NCI-H2107 treated with DMSO at 0.1 percent for 48 hours (cell line): ENCODE measurements around the gene IRF2BP2.
"Not testable (repeated sequence)": the region's sequence is repeated elsewhere in the genome, so short reads cannot be mapped to it uniquely, and the experiment has no call there.

Source experiments
- DNase-seq: peaks from one replicate; lab custom pipeline; 2025; ENCODE audit not compliant: unreplicated experiment; lab: John Stamatoyannopoulos, UW

IRF2BP2 gene

DNA sequence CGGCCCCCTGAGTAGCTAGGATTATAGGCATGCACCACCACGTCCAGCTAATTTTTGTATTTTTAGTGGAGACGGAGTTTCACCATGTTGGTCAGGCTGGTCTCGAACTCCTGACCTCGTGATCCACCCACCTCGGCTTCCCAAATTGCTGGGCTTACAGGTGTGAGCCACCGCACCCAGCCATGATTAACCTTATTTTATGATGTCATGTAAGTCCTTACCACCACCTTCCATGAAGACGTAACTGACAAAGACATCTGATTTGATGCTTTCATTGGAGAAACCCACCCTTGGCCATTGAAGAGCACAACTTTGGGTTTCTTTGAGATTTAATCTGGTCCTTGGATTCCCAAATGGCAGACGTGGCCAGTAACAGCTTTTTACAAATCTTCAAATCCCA is 24.9 kb upstream of the IRF2BP2 start:
- not testable (repeated sequence) for DNase-seq

DNA sequence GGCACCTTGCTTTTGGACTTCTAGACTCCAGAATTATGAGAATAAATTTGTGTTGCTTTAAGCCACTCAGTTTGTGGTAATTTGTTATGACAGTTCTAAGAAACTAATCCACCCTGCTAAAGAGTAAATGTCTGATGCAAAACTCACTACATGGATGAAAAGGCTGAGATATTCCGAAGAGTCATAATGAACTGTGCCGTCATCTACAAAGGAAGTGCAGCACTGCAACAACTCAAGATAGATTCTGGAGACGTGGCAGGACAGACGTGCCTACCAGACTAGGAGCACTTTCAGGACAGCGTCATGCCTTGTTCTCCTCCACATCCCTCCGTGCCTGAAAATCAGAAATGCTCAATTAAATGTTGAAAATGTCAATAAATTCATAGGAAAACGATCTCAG is 24.4 kb upstream of the IRF2BP2 start:
- DNase-seq, result no peak

GRCh38 chr1:234633246-234634003 is 23.4 kb upstream of the IRF2BP2 start:
- DNase-seq, result no peak

DNA sequence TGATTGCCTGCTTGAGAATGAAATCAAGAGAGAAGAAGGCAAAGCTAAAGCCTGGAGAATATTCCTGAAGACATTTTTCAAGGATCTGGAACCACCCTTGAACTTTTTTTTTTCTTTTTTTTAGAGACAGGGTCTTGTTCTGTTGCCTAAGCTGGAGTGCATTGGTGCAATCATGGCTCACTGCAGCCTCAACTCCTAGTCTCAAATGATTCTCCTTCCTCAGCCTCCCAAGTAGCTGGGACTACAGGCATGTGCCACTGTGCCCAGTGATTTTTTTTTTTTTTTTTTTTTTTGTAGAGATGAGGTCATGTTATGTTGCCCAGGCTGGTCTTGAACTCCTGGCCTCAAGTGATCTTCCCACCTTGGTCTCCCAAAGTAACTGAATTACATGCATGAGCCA is 22.2 kb upstream of the IRF2BP2 start:
- DNase-seq, result no peak

GRCh38 chr1:234631721-234632125 is 21.7 kb upstream of the IRF2BP2 start:
- no peak for DNase-seq

DNA sequence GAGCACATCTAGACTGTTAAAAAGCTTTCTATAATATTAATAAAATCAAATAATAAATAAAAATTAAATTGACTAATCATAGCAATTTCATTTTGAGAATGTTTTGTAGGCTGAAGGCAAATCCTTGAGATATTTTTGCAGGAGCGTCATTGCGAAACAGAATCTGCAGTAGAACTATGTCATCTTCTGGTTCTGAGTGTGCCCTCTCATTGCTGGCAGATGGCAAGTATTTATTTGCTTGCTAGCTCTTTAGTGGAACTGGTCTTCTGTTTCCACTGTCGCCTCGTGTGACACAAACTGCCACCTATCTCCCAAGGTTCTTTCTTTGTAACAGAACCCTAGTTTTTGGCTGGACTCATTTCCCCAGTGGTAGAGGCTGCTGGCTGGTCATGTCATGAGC is 19.0 kb upstream of the IRF2BP2 start:
- no peak for DNase-seq

DNA sequence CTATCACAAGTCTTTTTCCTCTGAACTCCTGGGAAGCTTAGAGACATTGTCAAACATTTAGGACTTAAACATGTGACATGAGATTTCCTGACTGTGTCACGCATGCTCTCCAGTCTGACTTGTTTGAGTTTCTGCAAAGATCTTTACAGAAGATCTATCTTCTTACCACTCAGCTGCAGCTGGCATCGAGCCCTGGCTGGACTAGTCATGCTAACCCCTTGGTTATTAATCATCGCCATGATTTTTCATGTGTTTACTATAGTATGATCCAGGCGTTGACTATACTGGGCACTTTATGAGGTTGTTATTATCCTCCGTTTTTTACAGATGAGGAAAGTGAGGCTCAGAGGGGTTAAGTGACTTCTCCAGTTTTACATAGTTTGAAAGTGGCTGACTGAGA is 18.1 kb upstream of the IRF2BP2 start:
- DNase-seq, result no peak

- DNase-seq, result no peak
These were observed 17.3 kb upstream of the IRF2BP2 start for GRCh38 chr1:234627009-234627950.

- DNase-seq, result no peak
These were observed 16.4 kb upstream of the IRF2BP2 start for GRCh38 chr1:234626391-234626790.

GRCh38 chr1:234624724-234625117 is 14.7 kb upstream of the IRF2BP2 start:
- no peak for DNase-seq

DNA sequence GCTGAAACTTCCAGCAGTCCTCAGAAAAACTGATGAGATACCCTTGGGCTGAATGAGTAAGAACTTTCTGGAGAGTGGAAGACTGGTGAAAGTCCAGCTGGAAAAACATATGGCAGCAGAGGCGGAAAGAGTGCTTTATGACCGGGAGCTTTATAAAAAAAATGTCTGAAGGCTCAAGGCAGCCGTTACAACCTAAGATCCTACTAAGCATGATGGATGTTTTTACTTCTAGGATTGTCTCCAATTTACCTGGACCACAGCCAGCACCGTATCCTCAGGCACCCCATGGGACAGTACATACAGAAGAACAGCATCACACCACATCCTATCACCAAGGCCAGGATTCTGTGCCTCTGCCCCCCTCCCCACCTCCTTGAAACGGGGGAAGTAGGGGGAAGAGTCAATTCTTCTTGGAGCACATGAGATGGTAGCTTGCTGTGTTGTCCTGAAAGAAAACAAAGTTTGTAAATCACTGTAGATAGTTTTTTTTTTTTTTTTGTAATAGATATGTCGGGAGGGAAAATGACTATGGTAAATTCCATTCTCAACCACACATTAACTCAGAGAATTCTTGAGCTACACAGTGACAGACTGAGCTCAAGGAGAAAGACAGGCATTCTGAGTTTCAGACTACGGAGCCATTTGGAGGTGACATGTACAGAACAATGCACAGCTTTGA is 11.8 kb upstream of the IRF2BP2 start:
- DNase-seq, result no peak

- DNase-seq, result no peak
These were observed 11.1 kb upstream of the IRF2BP2 start for GRCh38 chr1:234621127-234621468.

- peak; percentile 83 for DNase-seq
These were observed 10.5 kb upstream of the IRF2BP2 start for GRCh38 chr1:234620272-234621126.

DNA sequence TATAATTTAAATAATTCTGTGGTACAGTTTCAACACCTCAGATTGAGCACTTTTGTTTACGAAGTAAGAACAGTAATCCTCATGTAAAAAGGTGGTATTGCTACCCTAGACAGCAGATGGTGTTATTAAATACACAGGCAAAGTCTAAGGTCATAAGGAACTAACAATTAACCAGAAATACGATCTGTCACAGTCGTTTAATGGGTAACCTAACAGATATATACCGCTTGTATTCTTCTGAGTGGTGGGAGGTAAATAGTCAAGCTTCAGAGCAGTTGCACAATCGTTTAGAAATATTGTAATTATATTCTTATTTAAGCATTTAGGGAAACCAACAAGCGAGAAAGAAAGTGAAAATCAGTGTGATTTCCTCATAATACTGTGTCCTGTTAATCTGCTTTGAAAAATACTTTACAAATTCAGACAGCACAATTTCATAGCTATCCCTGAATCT is 9.8 kb upstream of the IRF2BP2 start:
- DNase-seq, result peak; percentile 97

GRCh38 chr1:234619071-234619480 is 9.1 kb upstream of the IRF2BP2 start:
- DNase-seq, result no peak

- no peak for DNase-seq
These were observed 8.7 kb upstream of the IRF2BP2 start for GRCh38 chr1:234618737-234619049.

DNA sequence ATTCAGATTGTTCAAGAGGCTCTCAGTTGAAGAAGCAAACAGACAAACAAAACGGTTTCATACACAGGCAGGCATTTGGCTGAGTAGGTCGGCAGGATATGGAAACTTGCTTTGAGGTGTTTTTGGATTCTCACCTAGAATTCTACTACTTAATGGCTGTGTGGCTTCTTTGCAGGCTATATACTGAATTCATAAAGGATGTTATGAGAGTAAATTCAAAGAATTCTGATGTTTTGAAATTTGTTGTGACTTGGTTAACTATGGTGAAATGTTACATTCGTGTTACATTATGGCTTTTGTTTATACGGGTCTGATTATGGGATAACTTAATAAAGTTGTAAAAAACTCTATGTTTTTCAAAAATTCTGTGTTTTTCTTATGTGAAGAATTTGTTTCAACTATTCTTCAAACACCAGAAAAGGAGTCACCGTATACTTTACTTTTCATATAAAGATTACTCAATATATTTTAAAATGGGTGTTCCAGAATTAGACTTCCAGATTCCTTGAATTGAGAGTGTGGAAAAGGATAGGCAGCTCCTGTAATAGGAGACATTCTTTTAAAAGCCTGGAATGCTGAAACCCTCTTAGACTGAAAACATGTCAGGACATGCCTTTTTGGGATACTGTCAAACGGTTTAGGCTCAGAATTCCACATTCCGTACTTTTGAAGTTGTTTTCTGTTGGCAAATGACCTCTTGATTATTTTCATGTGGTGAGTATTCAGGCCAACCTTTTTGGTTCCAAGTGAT is 8.2 kb upstream of the IRF2BP2 start:
- peak; percentile 24 for DNase-seq

DNA sequence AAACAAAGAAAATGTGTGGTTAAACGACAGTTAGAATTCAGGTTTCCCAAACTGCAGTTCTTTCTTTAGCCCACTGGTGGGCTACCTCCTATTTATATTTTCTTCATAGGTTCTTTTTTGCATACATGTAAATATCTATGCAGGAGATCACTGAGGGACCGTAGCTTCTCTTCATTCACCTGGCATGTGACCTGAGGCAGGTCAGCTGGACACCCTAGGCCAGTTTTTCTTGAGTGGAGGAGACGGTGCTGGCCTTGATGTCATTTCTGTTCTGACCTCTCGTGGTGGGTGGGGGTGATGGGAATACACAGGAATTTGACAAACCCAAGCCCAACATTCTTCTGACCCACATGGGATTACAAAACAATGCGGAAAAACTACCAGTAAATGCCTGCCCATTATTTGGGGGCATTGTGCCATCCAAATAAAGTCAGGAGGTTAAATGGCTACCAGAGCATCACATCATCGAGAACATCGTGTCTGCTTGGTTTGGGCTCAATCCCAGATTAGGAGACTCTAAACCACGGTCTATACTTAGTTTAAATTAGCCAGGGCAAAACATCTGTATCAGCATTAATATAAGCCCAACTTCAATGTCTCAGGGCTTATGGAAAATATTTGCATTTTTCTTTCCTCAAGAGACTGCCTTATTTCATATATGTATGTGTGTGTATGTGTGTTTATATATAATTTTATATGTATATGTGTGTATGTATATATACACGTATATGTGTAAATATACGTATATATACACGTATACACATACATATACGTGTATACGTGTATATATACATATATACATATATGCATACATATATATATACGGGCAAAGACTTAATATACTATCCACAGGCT is 7.4 kb upstream of the IRF2BP2 start:
- no peak for DNase-seq

DNA sequence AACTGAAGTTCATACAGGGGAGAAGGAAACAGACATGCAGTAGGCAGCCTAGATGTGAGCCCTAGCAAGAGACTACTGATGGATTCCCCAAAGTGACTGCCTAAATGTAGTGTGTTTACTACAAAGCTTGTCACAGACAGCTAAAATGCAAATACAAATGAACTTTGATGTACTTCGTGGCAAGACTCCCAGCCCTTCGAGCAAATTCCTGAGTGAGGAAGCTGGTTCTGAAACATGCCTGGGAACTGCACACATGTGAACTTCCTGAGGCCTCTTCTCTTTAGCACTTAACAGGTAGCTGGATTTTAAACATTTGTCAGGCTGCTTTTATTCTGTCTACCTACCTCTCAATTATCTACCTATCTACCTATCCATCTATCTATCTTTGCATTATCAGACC is 6.7 kb upstream of the IRF2BP2 start:
- no peak for DNase-seq
